Measurements from ENCODE around the gene SCAMP4. TPM values are rescaled to one million over a fixed set of nuclear protein-coding genes. Genes with fewer than 3 reads are reported as not detected.

Gene SCAMP4
- total and polyA plus RNA-seq, 9 of the 15 experiments (the other 6 are each of a cell fraction or from before 2014, with no cell fraction given): 0.81 to 45.9 (median 12.8) TPM

- TF ChIP-seq ZNF740 (CRISPR knock-in tag; IDR thresholded peaks at IDR 0.05): no peak
- peak in 1 of 2 experiments; percentile 3; a peak in 1 of 4 replicates for TF ChIP-seq ZNF740 (tag; IDR thresholded peaks at IDR 0.05)
- TF ChIP-seq, protein P1, sequence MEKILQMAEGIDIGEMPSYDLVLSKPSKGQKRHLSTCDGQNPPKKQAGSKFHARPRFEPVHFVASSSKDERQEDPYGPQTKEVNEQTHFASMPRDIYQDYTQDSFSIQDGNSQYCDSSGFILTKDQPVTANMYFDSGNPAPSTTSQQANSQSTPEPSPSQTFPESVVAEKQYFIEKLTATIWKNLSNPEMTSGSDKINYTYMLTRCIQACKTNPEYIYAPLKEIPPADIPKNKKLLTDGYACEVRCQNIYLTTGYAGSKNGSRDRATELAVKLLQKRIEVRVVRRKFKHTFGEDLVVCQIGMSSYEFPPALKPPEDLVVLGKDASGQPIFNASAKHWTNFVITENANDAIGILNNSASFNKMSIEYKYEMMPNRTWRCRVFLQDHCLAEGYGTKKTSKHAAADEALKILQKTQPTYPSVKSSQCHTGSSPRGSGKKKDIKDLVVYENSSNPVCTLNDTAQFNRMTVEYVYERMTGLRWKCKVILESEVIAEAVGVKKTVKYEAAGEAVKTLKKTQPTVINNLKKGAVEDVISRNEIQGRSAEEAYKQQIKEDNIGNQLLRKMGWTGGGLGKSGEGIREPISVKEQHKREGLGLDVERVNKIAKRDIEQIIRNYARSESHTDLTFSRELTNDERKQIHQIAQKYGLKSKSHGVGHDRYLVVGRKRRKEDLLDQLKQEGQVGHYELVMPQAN (IDR thresholded peaks at IDR 0.05; ENCODE audit: borderline replicate concordance): no peak
- TF ChIP-seq ZNF79 (CRISPR knock-in tag; IDR thresholded peaks at IDR 0.05; ENCODE audit: low read depth): no peak
- no peak for TF ChIP-seq SUPT5H (IDR thresholded peaks at IDR 0.05)
- TF ChIP-seq PRMT5 (CRISPR knock-in tag; IDR thresholded peaks at IDR 0.05): no peak
- 0 out of 2 replicates have a peak, but pooled peaks have one; percentile 23 for TF ChIP-seq JUND (IDR thresholded peaks at IDR 0.05; ENCODE audit: borderline replicate concordance, low read depth, low read length)
- TF ChIP-seq JUND (tag; IDR thresholded peaks at IDR 0.05; ENCODE audit: borderline replicate concordance, low read depth, low read length): no peak
- TF ChIP-seq, protein P2, sequence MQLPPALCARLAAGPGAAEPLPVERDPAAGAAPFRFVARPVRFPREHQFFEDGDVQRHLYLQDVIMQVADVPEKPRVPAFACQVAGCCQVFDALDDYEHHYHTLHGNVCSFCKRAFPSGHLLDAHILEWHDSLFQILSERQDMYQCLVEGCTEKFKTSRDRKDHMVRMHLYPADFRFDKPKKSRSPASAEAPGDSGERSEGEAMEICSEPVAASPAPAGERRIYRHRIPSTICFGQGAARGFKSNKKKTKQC (CRISPR knock-in tag; IDR thresholded peaks at IDR 0.05): no peak
- no peak for TF ChIP-seq ZNF583 (CRISPR knock-in tag; IDR thresholded peaks at IDR 0.05)
- TF ChIP-seq EP300 (IDR thresholded peaks at IDR 0.05; ENCODE audit: low read length): no peak
- TF ChIP-seq ETV5 (CRISPR knock-in tag; IDR thresholded peaks at IDR 0.05; ENCODE audit: low read depth): no peak
- TF ChIP-seq NFIC (IDR thresholded peaks at IDR 0.05): no peak
- no peak for TF ChIP-seq KDM5B (IDR thresholded peaks at IDR 0.05; ENCODE audit: insufficient replicate concordance, low read depth, low read length)
- no peak for TF ChIP-seq JUNB (CRISPR knock-in tag; conservative IDR thresholded peaks at IDR 0.05)
- TF ChIP-seq LARP7 (IDR thresholded peaks at IDR 0.05): no peak
- TF ChIP-seq HNRNPL (IDR thresholded peaks at IDR 0.05; ENCODE audit: low read depth, low read length): no peak
- no peak for TF ChIP-seq HDAC6 (IDR thresholded peaks at IDR 0.05; ENCODE audit: low read depth, low read length)
- no peak for TF ChIP-seq NFATC3 (IDR thresholded peaks at IDR 0.05)
- TF ChIP-seq ZNF24 (IDR thresholded peaks at IDR 0.05): no peak
- no peak for TF ChIP-seq KDM1A (IDR thresholded peaks at IDR 0.05)
- TF ChIP-seq RHOXF2B (CRISPR knock-in tag; conservative IDR thresholded peaks at IDR 0.05): no peak
- TF ChIP-seq CSDE1 (IDR thresholded peaks at IDR 0.05): no peak
- no peak for TF ChIP-seq ETV6 (IDR thresholded peaks at IDR 0.05; ENCODE audit: borderline replicate concordance in 1 of 2, low read depth in 2 of 2, low read length in 1 of 2)
- TF ChIP-seq ETV6 (CRISPR knock-in tag; IDR thresholded peaks at IDR 0.05; ENCODE audit: borderline replicate concordance): no peak
- no peak for TF ChIP-seq NR2C2 (CRISPR knock-in tag; IDR thresholded peaks at IDR 0.05)
- TF ChIP-seq NR2C2 (tag; IDR thresholded peaks at IDR 0.05): peak; percentile 41
Observed at GRCh38 chr19:1929021-1929742, 24.0 kb downstream of the SCAMP4 start (continued).

All from K562 (cell line).